Upper lobe of left lung (tissue), 6 donors: ENCODE results near the gene ASIC3. TPM values are rescaled to one million over a fixed set of nuclear protein-coding genes. Genes with fewer than 3 reads are reported as not detected.

Source experiments
- ATAC-seq, 2 donors: fragments of 200-7000 bp; cut with Tn5 transposase; one replicate each; pipeline ENCODE4 v1.9.1; 2022; ENCODE audit warnings: mild to moderate bottlenecking in 2 of 2, moderate library complexity in 2 of 2; ENCODE audit not compliant: low FRiP score in 2 of 2
- DNase-seq, 2 donors: peaks; one replicate each; pipeline ENCODE4 v3.0.0-alpha.2; 2019 to 2020
- H3K27ac ChIP-seq, 4 donors: fragments of 200-600 bp; sonication (generic); one replicate each; pipeline ENCODE4 v1.5.1; 2016 to 2019
- H3K27me3 ChIP-seq, 4 donors: fragments of 200-600 bp; sonication (generic); one replicate each; pipeline ENCODE4 v1.5.1; 2017 to 2019
- H3K36me3 ChIP-seq, 4 donors: fragments of 200-600 bp; sonication (generic); one replicate each; pipeline ENCODE4 v1.5.1; 2016 to 2019
- H3K4me1 ChIP-seq, 4 donors: fragments of 200-600 bp; sonication (generic); one replicate each; pipeline ENCODE4 v1.5.1; 2018 to 2019
- H3K4me3 ChIP-seq, 4 donors: fragments of 200-600 bp; sonication (generic); one replicate each; pipeline ENCODE4 v1.5.1; 2017 to 2019; ENCODE audit warnings: mild to moderate bottlenecking in 2 of 4, moderate library complexity in 1 of 4
- H3K9me3 ChIP-seq, 4 donors: fragments of 200-600 bp; sonication (generic); one replicate each; pipeline ENCODE4 v1.5.1; 2018 to 2019
- CTCF ChIP-seq, 6 experiments: fragments of 450-650 bp in 4 of 6; fragments of 200-600 bp in 2 of 6; sonication (generic) in 2 of 6; IDR thresholded peaks; one replicate each; pipeline ENCODE4 v1.5.1; 2016 to 2019; ENCODE audit warnings: antibody characterized with exemption in 6 of 6
- EP300 ChIP-seq, 4 donors: sonication (generic); formaldehyde crosslinking; IDR thresholded peaks; one replicate each; pipeline ENCODE4 v1.5.1; 2017; ENCODE audit warnings: antibody characterized with exemption in 4 of 4, control low read depth in 2 of 4
- POLR2A ChIP-seq, 4 donors: fragments of 450-650 bp; IDR thresholded peaks; one replicate each; pipeline ENCODE4 v1.5.1; 2016 to 2017; ENCODE audit warnings: antibody characterized with exemption in 4 of 4, mild to moderate bottlenecking in 2 of 4
- POLR2AphosphoS5 ChIP-seq, 2 donors: sonication (generic); formaldehyde crosslinking; IDR thresholded peaks; one replicate each; pipeline ENCODE4 v1.5.1; 2017; ENCODE audit warnings: antibody characterized with exemption in 2 of 2
- whole genome bisulfite sequencing, 2 donors: methylation state at CpG; one replicate each; pipeline ENCODE4 v1.1.5; 2017 to 2018; 5-methylcytosine and 5-hydroxymethylcytosine counted together
- total RNA-seq, 6 donors: library from RNA; depleted of rRNA in 4 of 6; stranded (reverse); fragments of >200 nt in 4 of 6; gene quantifications; one replicate each; pipeline versions ENCODE4 v1.1.0 to v1.2.1, GENCODE V29; 2016 to 2021
- donor health status: DM: no; HTN: no; CAD: no; lungs with moderate emphysema.
- donor health status: DM: no; HTN: yes; CAD: no; lungs with severe emphysema.

The ASIC3 gene
- total RNA-seq, 6 donors from 2014 or later: 2.1 to 37.7 (median 4.0) TPM

DNA sequence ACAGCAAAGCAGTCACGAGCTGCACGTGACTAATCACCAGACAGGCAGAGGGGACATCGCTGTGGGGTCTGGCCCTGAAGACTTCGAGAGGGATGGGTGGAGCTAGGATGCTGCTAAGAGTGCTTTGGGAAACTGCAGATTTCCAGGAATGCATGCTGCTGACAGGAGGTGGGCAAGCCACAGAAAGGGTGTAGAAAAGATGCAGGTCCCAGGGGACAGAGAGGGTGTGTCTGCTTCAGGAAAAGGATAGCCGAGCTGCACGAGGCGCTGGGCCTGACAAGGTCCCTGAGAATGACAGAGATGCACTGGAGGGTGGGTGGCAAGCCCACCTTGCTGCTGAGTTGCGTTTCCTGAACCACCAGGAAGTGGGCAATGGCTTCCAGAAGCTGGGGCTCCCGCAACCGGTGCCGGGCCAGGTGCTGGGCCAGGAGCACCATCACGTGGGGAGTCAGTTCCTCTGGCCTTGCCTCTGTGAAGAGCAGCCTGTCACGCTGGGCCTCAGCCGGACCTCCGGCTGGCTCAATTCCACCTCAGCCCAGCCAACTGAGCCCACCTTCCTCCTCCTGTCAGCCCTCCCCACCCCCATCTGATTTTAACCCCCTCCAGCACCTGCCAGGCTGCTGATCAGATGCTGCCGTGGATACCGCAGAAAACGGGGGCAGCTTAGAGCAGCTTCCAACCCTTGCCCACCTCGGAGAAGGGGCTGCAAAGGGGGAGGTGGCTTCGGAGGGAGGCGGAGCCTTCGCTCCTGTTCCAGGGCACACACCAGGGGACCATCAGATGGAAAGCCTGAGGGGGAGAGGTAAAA is 30.1 kb downstream of the ASIC3 start:
- Histone ChIP-seq H3K4me1 (peaks cover 28 to 48% (median 39%) of the 10 kb centered on the region in 4 donors), H3K27me3 (no peaks in the 10 kb centered on the region), H3K4me3 (no peak overlapping the region), H3K9me3 (no peaks in the 10 kb centered on the region), H3K36me3 (peaks cover 5 to 47% (median 32%) of the 10 kb centered on the region in 4 donors), H3K27ac (peak overlapping the region in 1 of 4 donors; percentile 8)
- 65 to 67% methylated on average over 22 of the region's 22 CpGs for WGBS, 2 donors
- TF ChIP-seq CTCF (IDR thresholded peaks at IDR 0.05) (no peak), POLR2AphosphoS5 (IDR thresholded peaks at IDR 0.05) (no peak), POLR2A (IDR thresholded peaks at IDR 0.05) (no peak), EP300 (IDR thresholded peaks at IDR 0.05) (no peak)
- no peak for ATAC-seq
- peak in 1 of 2 donors; percentile 69 for DNase-seq

DNA sequence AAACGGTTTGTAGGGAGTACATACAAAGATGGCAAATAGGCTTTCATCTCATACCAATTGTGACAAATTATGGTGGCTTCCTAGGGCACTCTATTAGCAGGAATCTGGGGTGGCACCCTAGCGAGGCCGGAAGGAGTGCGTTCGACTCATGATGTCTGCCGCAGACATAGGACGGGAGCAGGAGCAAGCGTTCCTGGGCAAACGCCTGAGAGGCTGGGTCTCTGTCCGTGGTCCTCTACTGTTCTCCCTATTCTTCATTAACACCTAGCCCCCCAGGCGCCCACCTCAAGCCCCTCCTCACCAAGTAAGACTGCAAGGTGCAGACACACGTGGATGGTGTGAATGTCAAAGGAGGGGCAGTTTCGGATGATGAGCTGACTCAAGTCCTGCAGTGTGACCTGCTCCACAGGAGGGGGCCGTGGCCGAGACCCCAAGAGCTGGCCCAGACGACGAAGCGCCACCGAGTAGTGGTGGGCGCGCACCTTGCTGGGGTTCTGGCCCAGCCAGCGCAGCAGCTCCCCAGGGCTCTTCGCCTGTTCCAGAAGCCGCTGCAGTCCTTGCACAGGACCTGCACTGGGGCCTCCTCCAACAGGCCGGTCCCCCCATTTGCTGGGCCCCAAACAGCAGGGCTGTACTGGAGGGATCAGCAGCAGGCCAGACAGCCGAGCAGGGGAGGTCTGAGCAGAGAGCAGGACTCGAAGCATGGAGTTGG is 31.0 kb downstream of the ASIC3 start:
- TF ChIP-seq POLR2AphosphoS5 (IDR thresholded peaks at IDR 0.05) (no peak), EP300 (IDR thresholded peaks at IDR 0.05) (no peak), POLR2A (IDR thresholded peaks at IDR 0.05) (no peak), CTCF (IDR thresholded peaks at IDR 0.05) (no peak)
- peaks cover 0 to 38% (median 23%) of the 10 kb centered on the region in 4 donors for H3K36me3 ChIP-seq
- H3K4me1 ChIP-seq: peaks cover 34 to 53% (median 44%) of the 10 kb centered on the region in 4 donors
- DNase-seq: peak in 1 of 2 donors; percentile 73
- H3K9me3 ChIP-seq: no peaks in the 10 kb centered on the region
- peak overlapping the region; percentile 94 to 97 (median 96) for H3K27ac ChIP-seq
- no peaks in the 10 kb centered on the region for H3K27me3 ChIP-seq
- no peak for ATAC-seq
- peak overlapping the region; percentile 70 to 99 (median 88) for H3K4me3 ChIP-seq
- 74 to 78% methylated on average over 24 to 26 of the region's 27 CpGs for WGBS, 2 donors

GRCh38 chr7:151080067-151080521 is 31.8 kb downstream of the ASIC3 start:
- Histone ChIP-seq H3K4me1 (peaks cover 37 to 57% (median 46%) of the 10 kb centered on the region in 4 donors), H3K27ac (peak overlapping the region; percentile 94 to 97 (median 96)), H3K36me3 (peaks cover 0 to 31% (median 15%) of the 10 kb centered on the region in 4 donors), H3K4me3 (peak overlapping the region; percentile 70 to 99 (median 88)), H3K9me3 (no peaks in the 10 kb centered on the region), H3K27me3 (no peaks in the 10 kb centered on the region)
- DNase-seq (no peak), ATAC-seq (peak; percentile 0 to 14)
- WGBS, 2 donors: 2 to 3% methylated on average over 18 to 21 of the region's 31 CpGs
- TF ChIP-seq EP300 (IDR thresholded peaks at IDR 0.05) (no peak), POLR2A (IDR thresholded peaks at IDR 0.05) (no peak), CTCF (IDR thresholded peaks at IDR 0.05) (no peak), POLR2AphosphoS5 (IDR thresholded peaks at IDR 0.05) (no peak)

- Histone ChIP-seq H3K4me1 (peaks cover 42 to 62% (median 52%) of the 10 kb centered on the region in 4 donors), H3K27me3 (no peaks in the 10 kb centered on the region), H3K9me3 (no peaks in the 10 kb centered on the region), H3K4me3 (peak within 1 kb of the TSS; percentile 70 to 99 (median 88)), H3K36me3 (peaks cover 0 to 25% (median 10%) of the 10 kb centered on the region in 4 donors), H3K27ac (peak within 1 kb of the TSS; percentile 94 to 97 (median 96))
- peak; percentile 45 to 85 for TF ChIP-seq POLR2AphosphoS5 (IDR thresholded peaks at IDR 0.05)
- TF ChIP-seq EP300 (IDR thresholded peaks at IDR 0.05): no peak
- peak in 2 of 6 experiments; percentile 13 to 21 for TF ChIP-seq CTCF (IDR thresholded peaks at IDR 0.05)
- peak in 3 of 4 donors; percentile 62 to 77 (median 74) for TF ChIP-seq POLR2A (IDR thresholded peaks at IDR 0.05)
- 3% methylated on average over 31 of the region's 66 CpGs; no CpG with 5 or more reads in 1 of the 2 donors for WGBS, 2 donors
- DNase-seq (peak; percentile 95 to 96), ATAC-seq (peak; percentile 91 to 94)
Measured at GRCh38 chr7:151080522-151081169, 32.3 kb downstream of the ASIC3 start, which contains the start of gene FASTK. Gene FASTK, minus strand, starts transcription at chr7:151080809. Its CDS starts 43 bp downstream, at chr7:151080766.
